ENCODE results near the gene ELMOD1.

ELMOD1 gene

GRCh38 chr11:107682572-107682971 is 91.6 kb downstream of the ELMOD1 start:
- no peaks in the 10 kb centered on the region for H3K9me2 ChIP-seq (replicated peaks; ENCODE audit: insufficient read depth, low read length)
- no peak for TF ChIP-seq CTCF (IDR thresholded peaks at IDR 0.05; ENCODE audit: insufficient read depth, low read length, poor library complexity, severe bottlenecking)

GRCh38 chr11:107683061-107683460 is 92.1 kb downstream of the ELMOD1 start:
- H3K9me2 ChIP-seq (replicated peaks; ENCODE audit: insufficient read depth, low read length): no peaks in the 10 kb centered on the region
- no peaks in the 10 kb centered on the region for H3K9me3 ChIP-seq (ENCODE audit: insufficient read depth, low read length)
- no peak overlapping the region for H3K4me3 ChIP-seq (ENCODE audit: insufficient read depth, low read length, poor library complexity, severe bottlenecking)
- H3K36me3 ChIP-seq (ENCODE audit: low read length): no peaks in the 10 kb centered on the region
- no peak overlapping the region for H3K9ac ChIP-seq (ENCODE audit: low read length)
- H3K27ac ChIP-seq (ENCODE audit: low read depth, low read length): no peak overlapping the region
- H4K20me1 ChIP-seq (ENCODE audit: low read depth, low read length): no peaks in the 10 kb centered on the region
- no peaks in the 10 kb centered on the region for H3K79me2 ChIP-seq (ENCODE audit: insufficient read depth, low read length)
- no peak overlapping the region for H2AFZ ChIP-seq (ENCODE audit: low read depth, low read length, severe bottlenecking)
- H3K27me3 ChIP-seq (ENCODE audit: low read length): no peaks in the 10 kb centered on the region
- H3F3A ChIP-seq (ENCODE audit: insufficient read depth): no peaks in the 10 kb centered on the region
- TF ChIP-seq CTCF (IDR thresholded peaks at IDR 0.05; ENCODE audit: insufficient read depth, low read length, poor library complexity, severe bottlenecking): no peak
- TF ChIP-seq EZH2phosphoT487 (conservative IDR thresholded peaks at IDR 0.05; ENCODE audit: low read length): no peak
- no peak overlapping the region for H3K4me2 ChIP-seq (ENCODE audit: low read depth, low read length, poor library complexity, severe bottlenecking)

More at GRCh38 chr11:107682572-107682971, 91.6 kb downstream of the ELMOD1 start:
- no peak overlapping the region for H3K27ac ChIP-seq (ENCODE audit: low read depth, low read length)
- H3K4me2 ChIP-seq (ENCODE audit: low read depth, low read length, poor library complexity, severe bottlenecking): no peak overlapping the region
- no peaks in the 10 kb centered on the region for H3K36me3 ChIP-seq (ENCODE audit: low read length)
- no peaks in the 10 kb centered on the region for H3F3A ChIP-seq (ENCODE audit: insufficient read depth)
- H3K79me2 ChIP-seq (ENCODE audit: insufficient read depth, low read length): no peaks in the 10 kb centered on the region
- H3K9me3 ChIP-seq (ENCODE audit: insufficient read depth, low read length): no peaks in the 10 kb centered on the region
- no peak overlapping the region for H2AFZ ChIP-seq (ENCODE audit: low read depth, low read length, severe bottlenecking)
- H3K27me3 ChIP-seq (ENCODE audit: low read length): no peaks in the 10 kb centered on the region
- no peaks in the 10 kb centered on the region for H4K20me1 ChIP-seq (ENCODE audit: low read depth, low read length)
- no peak overlapping the region for H3K9ac ChIP-seq (ENCODE audit: low read length)
- H3K4me3 ChIP-seq (ENCODE audit: insufficient read depth, low read length, poor library complexity, severe bottlenecking): no peak overlapping the region

- H2AFZ ChIP-seq (ENCODE audit: low read depth, low read length, severe bottlenecking): no peak overlapping the region
These were observed 92.9 kb downstream of the ELMOD1 start for GRCh38 chr11:107683807-107684206.

More at GRCh38 chr11:107683807-107684206, 92.9 kb downstream of the ELMOD1 start:
- TF ChIP-seq EZH2phosphoT487 (conservative IDR thresholded peaks at IDR 0.05; ENCODE audit: low read length) (no peak), CTCF (IDR thresholded peaks at IDR 0.05; ENCODE audit: insufficient read depth, low read length, poor library complexity, severe bottlenecking) (no peak)
- Histone ChIP-seq H3K27ac (ENCODE audit: low read depth, low read length) (no peak overlapping the region), H3K4me3 (ENCODE audit: insufficient read depth, low read length, poor library complexity, severe bottlenecking) (no peak overlapping the region), H3K79me2 (ENCODE audit: insufficient read depth, low read length) (no peaks in the 10 kb centered on the region), H4K20me1 (ENCODE audit: low read depth, low read length) (no peaks in the 10 kb centered on the region), H3K9ac (ENCODE audit: low read length) (no peak overlapping the region), H3F3A (ENCODE audit: insufficient read depth) (no peaks in the 10 kb centered on the region), H3K27me3 (ENCODE audit: low read length) (no peaks in the 10 kb centered on the region), H3K9me2 (replicated peaks; ENCODE audit: insufficient read depth, low read length) (no peaks in the 10 kb centered on the region), H3K36me3 (ENCODE audit: low read length) (no peaks in the 10 kb centered on the region), H3K4me2 (ENCODE audit: low read depth, low read length, poor library complexity, severe bottlenecking) (no peak overlapping the region), H3K9me3 (ENCODE audit: insufficient read depth, low read length) (no peaks in the 10 kb centered on the region)

Data from SU-DHL-6 (cell line).